NCI-H82 treated with DMSO at 0.1 percent for 48 hours (cell line): ENCODE measurements around the gene SCUBE2.
A peak's percentile ranks its signal among the peaks of the same experiment; 100 is the strongest.

ENCODE experiments used
- DNase-seq: peaks from one replicate; lab custom pipeline; 2025; ENCODE audit not compliant: unreplicated experiment; lab: John Stamatoyannopoulos, UW

The SCUBE2 gene

DNA sequence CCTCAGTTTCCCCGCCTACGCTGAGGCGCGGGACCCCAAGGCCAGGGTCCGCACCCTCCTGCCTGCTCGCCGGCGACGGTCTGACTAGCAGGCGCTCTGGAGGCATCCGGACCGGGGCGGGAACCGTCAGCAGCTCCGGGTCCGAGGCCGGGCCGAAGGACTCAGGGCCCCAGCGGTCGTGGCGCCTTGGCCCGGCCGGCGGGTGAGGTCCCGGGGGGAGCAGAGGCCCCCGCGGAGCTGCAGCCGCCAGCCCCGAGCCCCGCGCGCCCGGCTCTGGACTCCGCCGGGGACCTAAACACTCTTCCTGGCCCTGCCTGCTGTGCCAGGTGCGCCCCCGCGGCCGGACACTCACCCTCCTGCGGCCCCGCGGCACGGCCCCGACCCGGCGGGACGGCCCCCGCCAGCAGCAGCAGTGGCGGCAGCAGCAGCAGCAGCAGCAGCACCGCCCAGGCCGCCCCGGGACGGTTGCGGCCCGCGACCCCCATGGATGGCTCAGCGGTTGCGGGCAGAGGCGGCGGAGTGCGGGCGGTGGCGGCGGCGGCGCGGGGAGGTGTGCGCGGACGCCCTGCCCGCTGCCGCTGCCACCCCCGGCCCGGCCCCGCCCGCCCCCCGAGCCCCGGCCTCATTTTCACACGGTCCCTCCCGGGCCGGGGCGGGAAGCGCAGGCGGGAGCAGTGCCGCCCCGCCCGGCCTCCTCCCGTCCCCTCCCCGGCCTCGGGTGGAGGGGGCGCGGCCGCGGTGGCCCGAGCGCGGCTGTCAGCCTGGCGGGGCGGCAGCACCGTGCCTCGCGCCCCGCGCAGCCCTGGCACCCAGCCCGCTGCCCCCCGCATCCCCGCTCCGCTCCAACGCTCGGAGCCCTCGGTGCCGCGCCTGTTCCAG lies at the start of gene SCUBE2:
Gene SCUBE2, minus strand, starts transcription at position 556 of the 879 bp plus-strand sequence. Its CDS starts 71 bp downstream, at position 485.
- no peak for DNase-seq

DNA sequence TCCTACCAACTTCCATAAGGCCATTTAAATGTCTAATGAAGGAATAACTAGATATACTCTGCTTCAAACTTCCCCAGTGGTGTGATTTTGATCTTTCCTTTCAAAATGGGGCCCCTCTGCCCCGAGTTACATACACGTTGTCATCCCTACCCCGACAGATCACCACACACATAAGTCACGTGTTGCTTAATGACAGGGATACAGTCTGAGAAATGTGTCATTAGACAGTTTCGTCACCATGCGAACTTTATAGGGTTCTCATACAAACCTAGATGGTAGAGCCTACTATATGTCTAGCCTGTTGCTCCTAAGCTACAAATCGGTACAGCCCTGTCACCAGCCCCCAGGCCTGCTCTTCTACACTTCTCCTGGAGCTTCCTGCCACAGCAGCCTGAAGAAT lies 49.8 kb upstream of the SCUBE2 start:
- DNase-seq = no peak

DNA sequence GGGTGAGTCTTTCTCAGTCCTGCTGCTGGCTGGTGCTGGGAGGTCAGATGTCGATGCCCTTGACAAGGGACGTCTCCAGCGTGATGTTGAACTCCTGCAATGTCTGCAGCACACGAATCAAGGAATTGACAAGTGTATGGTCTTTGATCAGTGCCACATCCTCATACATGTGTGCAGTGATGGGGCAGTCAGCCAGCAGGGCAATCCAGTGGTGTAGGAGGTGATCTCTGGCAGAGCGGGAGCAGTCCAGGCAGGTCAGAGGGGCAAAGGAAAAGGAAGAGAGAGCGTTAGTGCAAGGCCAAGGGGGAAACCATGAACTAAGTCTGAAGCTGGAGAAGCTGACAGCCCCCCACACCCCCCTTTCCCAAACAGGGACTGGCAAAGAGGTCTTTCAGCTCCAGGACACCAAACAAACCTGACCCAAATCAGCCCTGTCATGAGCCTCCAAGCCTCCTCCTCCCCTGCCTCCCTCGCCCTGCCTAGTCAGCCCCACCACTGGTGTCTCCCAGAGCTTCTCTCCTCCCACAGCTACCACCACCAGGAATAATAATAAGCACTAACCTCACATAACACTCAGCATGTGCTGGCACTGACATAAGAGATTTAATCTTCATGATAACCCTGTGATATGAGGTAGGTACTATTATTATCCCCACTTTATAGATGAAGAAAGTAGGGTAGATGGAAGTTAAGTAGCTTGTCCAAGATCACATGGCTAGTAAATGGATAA lies 48.4 kb upstream of the SCUBE2 start:
- DNase-seq = no peak

DNA sequence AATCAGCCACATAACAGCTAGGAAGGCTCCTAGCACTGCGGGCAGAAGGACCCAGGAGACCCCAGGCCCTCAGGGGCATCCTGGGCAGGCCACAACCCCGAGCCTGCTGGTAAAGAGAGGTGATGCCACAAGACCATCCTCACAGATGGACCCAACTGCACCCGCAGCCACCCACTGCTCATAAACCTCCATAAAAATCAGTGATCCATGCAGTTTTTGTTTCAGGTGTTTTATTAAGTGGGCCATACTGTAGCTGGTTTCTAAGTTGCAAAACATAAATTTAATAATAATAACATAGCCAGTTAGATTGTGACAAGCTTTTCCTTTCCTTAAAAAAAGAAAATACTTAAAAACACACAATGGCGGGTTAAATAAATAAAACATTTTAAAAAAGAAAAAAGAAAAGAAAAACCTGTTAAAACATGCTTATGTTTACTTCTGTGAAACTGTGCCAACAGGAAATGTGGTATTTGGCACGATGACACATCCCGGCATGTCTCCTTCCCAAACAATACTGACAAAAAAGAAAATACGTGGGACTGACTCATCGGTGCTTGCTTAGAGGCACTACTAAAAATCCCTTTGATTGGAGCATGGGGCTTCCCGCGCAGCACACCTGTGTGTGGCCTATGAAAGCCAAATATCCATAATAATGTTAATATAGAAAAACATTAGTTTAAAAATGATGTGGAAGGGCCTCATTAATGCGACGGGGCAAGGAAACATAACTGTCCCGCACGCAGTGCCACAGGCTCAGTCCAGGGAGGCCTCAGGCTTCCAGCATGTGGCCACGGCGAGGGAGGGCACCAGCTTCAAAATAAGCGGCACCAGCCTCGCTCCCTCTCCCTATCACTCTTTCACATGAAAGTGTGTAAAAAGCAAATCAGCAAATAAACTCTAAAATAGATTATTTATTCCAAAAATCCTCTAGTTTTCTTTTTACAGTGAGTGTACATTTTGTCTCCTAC lies 47.5 kb upstream of the SCUBE2 start:
- DNase-seq = no peak

DNA sequence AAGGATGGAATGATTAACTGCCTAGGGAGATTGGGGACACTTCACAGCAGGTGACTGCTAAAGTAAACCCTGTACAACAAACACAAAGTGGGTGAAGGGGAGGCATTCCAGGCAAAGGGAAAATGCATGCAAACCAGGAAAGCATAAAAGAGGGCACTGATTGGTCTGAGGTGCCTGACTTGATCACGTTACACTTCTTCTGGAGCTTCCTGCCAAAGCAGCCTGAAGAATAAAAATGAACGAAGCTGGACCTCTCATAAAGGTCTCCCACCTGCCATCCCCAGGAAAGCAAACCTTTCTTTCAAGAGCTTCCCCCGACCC lies 46.7 kb upstream of the SCUBE2 start:
- DNase-seq = no peak

DNA sequence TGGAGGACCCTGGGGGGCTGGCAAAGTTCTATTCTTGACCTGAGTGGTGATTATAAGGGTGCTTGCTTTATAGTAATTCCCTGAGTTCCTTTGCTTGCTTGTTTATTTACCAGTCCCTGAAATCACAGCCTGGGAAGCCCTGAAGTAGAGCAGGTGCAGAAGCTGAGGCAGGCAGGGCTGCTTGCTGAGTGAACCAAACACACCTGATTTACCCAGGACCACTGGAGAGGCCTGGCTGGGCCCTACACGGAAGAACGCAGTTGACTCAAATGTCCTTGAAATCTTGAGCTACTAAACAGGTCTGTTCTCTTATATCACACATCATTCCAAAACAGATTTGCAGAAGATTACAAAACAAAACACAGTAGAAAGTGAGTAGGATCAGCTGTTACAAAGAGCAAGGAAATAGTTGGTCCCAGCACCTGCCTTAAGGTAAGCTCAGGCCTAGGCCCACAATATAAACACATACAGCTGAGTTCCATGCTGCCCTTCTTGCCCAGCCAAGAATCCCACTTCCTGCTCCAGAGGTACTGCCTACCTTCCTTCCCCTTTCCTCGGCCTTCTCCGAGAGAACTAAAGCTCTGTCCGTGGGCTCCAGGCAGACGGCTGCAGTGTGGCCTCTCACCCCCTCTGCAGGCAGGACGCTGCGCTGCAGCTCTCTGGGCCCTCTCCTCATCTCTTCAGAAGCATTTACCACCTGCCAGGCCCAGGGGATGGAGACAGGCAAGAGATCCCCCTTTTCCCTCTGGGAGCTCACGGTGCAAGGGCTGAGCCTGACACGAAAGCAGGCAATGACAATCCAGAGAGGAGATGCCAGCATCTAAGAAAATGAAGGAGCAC lies 46.1 kb upstream of the SCUBE2 start:
- peak; percentile 53 for DNase-seq

GRCh38 chr11:9136741-9137140 lies 45.3 kb upstream of the SCUBE2 start:
- no peak for DNase-seq

DNA sequence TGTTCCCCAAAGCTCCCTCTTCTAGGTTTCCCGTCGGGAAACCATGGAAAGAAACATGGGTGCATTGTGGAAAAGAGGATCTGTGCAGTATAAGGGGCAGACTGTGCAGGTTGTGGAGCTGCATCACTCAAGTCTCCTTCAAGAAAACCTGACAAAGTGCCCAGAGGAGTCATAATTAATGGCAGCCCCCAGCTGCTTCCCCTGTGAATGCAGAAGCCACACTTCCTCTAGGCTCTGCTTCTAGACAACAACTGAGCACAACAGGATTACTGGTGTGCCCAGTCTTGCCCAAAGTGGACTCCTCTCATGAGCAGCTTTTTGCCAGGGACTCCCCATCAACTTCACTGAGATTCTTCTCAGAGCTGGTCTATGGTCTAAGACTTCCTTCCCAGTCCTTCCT lies 42.6 kb upstream of the SCUBE2 start:
- no peak for DNase-seq

DNA sequence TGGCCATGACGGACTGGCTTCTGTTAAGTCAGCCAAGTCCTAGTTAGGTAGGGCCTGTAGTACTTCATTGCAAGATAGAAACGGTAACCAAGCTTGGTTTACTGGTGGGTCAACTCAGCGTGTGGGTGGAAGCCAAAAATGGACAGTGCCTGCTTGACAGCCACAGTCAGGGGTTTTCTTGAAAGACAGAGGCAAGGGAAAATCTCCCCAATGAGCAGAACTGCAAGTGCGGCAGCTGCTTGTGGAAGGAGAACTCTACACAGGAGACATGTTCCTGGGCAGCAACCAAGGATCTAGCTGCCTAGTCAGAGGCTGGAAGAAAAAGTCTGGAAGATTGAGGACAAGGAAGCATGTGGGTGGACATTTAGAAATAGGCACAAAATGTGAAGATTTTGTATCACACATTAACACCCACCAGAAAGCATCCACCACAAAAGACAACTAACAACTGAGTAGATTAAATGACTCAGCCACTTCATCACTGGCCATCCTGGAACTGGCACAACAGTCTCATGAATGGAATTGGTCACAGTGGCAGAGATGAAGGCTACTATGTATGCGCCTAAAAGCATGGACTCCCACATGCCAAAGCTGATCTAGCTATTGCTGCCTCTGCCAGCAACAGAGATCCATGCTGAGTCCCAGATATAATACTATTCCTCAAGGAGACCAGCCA lies 40.9 kb upstream of the SCUBE2 start:
- DNase-seq = no peak

GRCh38 chr11:9130297-9130696 lies 38.9 kb upstream of the SCUBE2 start:
- no peak for DNase-seq

- DNase-seq = no peak
These were observed 35.2 kb upstream of the SCUBE2 start for GRCh38 chr11:9126636-9127035.

DNA sequence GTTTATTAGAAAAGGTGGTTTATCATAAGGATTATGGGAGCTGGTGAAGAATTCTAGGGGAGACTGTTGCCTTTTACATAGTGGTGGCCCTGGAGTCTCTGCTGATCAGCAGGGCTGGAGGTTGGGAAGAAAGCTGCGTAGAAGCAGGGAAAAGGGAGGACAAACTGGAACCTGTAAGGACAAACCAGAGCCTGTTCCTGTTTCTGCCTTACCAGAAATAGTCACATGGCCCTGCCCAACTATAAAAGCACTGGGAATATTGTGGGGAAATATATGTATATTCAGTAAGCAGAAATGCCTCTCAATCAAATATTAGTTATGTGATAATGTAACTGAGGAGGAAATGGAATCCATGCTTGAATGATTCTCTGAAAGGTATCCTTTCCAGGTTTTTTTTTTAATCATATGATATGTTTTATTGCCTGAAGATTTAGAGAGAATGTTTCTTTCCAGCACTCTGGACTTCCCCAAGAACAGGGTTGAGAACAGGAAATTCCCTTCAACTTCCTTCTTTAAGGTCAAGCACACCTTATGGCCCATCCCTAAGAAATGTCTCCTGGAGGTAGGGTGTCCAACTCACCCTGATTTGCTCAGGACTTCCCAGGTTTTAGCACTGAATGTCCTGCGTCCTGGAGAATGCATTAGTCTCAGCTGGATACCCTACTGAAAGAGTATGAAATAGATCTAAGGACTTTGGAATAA lies 33.9 kb upstream of the SCUBE2 start:
- no peak for DNase-seq

- DNase-seq = no peak
These were observed 32.4 kb upstream of the SCUBE2 start for GRCh38 chr11:9123595-9124304.

DNA sequence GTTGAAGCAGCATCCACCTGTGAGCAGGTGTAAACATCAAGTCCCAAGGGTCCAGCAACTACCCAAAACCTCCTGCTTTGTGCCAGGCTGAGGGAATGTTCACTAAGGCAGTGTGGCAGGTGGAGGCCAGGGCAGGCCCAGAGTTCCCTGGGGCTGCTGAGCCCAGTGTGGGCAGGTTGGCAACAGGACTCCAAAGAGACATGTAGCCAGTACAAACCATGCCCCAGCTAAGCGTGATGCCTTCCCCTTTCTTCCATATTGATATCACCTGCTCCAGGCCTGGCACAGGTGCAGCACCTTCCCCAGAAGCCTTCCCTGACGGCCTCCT lies 30.0 kb upstream of the SCUBE2 start:
- DNase-seq = no peak

GRCh38 chr11:9120664-9121468 lies 29.5 kb upstream of the SCUBE2 start:
- DNase-seq = no peak

DNA sequence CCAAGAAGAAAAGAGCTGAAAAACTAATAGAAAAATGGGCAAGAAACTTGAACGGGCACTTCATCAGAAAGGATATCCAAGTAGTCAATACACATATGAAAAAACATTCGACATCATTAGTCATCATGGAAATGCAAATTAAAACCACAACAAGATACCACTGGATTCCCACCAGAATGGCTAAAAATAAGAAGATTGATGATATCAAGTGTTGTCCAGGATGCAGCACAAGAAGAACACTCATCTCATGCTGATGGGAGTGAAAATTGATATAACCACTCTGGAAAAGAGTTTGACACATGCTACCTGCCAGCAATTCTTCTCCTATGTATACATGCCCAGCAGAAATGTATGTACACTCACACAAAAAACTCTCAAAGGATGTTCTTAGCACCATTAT lies 26.9 kb upstream of the SCUBE2 start:
- DNase-seq = no peak

DNA sequence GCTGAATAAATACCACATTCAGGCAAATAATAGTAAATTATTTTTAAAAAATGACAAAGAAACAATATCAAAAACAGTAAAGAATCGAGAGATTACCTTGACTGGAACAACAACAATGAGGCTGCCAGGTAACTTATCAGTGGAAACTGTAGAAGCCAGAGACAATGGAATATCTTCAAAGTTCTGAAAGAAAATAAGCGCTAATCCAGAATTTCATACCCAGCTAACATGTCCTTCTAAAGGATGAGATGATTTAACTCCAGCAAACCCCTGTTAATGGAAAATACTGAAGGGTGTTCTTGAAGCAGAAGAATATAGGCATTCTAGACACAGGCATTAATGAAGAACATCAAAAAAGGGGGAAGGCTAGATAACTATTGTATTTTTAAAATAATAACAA lies 20.7 kb upstream of the SCUBE2 start:
- no peak for DNase-seq
